Activated CD4-positive, alpha-beta T cell treated with anti-CD3 and anti-CD28 coated beads, Interleukin-10, Interleukin-2, amounts not matched to agents 100 ng/mL and 50 ng/mL, durations not matched to agents 16 hours and 8 hours (primary cell): ENCODE measurements around the gene NTNG1.
A peak's percentile ranks its signal among the peaks of the same experiment; 100 is the strongest.
"Not testable (repeated sequence)": the region's sequence is repeated elsewhere in the genome, so short reads cannot be mapped to it uniquely, and the experiment has no call there.

Experiments
- DNase-seq: peaks from one replicate; pipeline ENCODE4 v3.0.0-alpha.2; 2020

NTNG1 gene

DNA sequence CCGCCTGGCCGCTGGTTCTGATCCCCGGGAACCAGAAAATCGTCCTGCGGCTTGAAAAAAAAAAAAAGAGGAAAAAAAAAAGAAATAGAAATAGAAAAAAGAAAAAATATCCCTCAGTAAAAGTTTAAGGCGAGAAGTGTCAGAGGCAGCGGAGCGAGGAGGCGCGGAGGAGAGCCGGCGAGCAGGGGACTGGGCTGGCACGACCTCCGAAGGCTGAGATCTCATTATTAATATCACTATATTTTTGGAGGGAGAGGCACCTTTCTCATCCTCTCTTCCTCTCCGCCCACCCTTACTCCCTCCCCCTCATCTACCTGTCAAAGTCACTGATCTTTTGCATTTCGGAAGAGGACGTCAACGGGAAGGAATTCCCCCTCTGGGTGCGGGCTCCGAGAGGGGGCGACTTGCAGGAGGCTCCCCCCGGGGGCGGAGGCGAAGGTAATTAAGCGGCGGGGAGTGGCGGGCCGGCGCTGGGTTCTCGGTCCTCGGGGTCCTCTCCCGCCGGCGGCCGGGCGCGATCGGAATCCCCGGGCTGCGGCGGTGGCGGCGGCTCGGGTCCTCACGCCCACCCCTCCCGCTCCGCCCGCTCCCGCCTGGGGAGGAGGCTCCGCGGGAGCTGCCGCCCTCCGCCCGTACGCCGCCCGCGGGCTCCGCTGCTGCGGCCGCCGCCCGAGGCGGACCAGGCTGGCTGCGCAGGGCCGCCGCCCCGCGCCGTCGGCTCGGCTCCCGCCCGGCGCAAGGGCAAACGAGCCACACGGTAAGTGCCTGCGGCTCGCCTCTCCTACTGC, at the start of gene NTNG1:
TSS of gene NTNG1 (plus strand) at position 337 of the 788 bp plus-strand sequence.
- DNase-seq = no peak

DNA sequence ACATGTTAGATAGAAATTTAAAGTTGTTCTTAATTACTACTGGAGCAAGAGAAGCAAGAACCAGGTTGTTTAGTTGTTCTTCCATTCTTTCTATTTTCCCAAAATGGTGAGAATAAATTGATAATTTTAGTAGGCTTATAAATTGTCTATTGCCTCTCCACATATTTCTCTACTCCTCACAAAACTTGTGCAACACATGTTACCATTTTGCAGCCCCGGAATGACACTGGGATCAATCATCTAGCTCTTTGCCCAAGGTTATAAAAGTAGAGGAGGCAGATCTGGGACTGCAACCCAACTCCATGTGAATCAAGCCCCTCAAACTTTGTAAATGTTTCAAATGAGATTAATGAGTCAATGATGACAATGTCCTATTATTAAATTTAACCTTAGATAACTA, 49.4 kb upstream of the NTNG1 start:
- no peak for DNase-seq

DNA sequence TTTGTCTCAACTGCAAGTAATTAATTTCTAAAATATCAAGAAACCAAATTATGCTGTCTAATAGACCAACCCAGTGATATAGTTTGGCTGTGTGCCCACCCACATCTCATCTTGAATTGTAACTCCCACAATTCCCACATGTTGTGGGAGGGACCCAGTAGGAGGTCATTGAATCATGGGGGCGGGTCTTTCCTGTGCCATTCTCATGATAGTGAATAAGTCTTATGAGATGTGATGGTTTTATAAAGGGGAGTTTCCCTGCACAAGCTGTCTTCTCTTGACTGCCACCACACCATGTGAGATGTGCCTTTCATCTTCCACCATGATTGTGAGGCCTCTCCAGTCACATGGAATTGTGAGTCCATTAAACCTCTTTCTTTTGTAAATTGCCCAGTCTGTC, 47.4 kb upstream of the NTNG1 start:
- DNase-seq = not testable (repeated sequence)

- DNase-seq = no peak
These were observed 45.2 kb upstream of the NTNG1 start for GRCh38 chr1:107095647-107096046.

- no peak for DNase-seq
These were observed 44.1 kb upstream of the NTNG1 start for GRCh38 chr1:107096690-107097089.

DNA sequence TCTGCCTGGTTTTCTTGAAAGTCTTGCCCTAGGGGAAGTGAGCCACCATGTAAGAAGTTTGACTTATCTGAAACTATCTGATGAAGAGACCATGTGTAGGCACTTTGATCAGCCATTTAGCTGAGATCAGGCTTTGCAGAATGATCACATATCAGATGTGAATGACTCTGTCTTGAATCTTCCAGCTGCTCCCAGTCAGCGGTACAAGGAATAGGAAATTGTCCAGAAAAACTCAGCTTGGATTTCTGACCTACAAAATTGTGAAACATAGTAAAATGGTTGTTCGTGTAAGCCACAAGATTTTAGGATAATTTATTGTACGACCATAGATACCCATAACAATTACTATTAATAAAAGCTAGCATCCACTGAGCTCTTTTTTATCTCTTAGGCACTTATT, 41.9 kb upstream of the NTNG1 start:
- DNase-seq = no peak

DNA sequence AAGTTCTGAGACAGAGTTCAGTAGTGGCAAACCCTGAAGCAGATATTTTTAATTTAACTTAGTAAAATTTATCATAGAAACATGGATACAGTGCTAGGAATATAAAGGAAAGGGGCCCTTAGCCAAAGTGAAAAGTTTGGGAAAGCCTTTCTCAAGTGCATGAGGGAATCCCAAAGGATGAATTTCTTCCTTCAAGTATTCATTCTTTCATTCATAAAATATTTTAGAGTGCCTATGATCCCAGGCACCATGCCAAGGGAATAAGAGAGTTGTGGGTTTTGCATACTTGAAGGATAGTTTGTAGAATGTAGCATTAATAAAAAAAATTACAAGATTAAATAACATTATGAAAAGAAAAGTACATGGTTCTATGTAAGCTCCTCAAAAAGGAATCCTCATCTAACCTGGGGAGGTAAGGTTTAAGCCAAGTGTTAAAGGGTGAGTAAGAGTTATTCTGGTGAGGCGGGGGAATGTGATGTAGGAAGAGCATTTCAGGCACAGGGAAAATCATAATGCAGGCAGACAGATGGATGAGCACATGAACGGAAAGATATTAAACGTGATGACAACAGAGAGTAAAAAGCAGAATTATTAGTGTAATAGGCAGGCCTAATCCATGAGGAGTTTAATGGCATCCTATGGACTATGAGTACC, 40.4 kb upstream of the NTNG1 start:
- no peak for DNase-seq

DNA sequence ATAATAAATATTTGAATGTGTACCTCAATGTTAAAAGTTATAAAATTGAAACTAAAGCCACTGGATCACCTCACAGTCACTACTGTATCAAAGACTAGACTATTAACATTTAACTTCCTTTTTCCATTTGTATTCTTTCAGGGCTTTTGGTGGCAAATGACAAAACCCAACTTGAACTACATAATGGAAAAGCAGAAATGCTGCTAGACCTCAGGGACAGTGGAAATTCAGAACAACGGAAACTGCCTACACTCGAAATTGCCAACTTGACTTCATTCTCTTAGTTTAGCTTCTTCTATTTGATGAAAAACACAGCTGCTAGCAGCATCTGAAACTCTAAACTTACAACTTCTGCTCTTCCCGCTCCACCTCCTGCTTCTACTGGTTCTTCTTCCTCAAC, 34.9 kb upstream of the NTNG1 start:
- DNase-seq = no peak

DNA sequence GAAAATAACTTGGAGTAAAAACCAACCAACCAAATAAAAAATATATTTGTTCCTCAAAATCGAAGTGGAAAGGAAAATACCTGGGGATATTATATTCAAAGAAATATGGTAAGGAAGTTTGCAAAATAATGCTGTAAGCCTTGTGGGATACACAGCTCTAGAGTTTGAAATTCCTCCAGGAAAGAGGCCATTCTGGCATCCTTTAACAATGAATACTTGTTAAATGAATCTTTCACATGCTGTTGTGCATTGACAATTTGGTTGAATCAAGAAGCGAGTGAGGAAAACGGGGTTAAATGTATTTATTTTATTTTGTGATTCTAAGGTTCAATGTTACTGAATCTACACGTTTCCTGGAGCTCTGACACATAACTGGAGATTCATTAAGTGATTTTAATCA, 30.5 kb upstream of the NTNG1 start:
- DNase-seq = no peak

DNA sequence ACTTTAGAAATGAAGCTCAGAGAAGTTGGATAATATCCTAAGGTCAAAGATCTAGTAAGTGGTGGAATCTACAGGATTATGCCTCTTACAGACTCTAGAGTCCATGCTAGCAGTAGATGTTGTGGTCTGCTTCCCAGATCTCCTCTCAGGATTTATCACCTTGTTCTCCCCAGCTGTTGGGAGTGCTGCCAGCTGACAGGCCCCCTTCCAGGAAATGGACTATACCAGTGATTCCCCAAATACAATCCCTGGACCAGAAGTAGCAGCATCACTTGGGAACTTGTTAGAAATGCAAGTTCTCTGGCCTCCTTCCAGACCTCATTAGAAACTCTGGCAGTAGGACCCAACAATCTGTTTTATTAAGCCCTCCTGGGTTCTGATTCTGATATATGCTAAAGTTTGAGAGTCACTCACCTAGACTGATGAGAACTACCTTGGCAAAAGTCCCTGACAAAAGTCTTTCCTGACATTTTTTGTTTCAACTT, 24.5 kb upstream of the NTNG1 start:
- DNase-seq = no peak

- no peak for DNase-seq
These were observed 18.6 kb upstream of the NTNG1 start for GRCh38 chr1:107122225-107122624.

DNA sequence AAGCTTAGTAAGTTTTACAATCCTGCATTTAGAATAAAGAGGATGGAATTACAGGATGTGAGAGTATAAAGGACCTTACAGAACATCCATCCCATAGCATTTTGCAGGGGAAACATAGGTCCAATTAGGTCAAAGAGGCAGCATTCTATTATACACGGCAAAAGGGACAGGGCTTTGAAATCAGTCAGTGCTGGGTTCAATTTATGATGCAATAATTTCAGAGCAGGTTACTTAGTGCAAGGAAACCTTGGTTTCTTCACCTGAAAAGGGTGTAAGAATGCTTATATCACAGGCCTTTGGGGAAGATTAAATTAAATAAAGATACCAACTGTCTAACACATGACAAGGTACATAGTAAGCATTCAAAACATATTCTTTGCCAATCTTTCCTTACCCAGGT, 17.1 kb upstream of the NTNG1 start:
- DNase-seq = no peak

GRCh38 chr1:107124694-107125093, 16.1 kb upstream of the NTNG1 start:
- DNase-seq = no peak

- no peak for DNase-seq
These were observed 8.6 kb upstream of the NTNG1 start for GRCh38 chr1:107132195-107132594.

- no peak for DNase-seq
These were observed 8.1 kb upstream of the NTNG1 start for GRCh38 chr1:107132780-107133179.

DNA sequence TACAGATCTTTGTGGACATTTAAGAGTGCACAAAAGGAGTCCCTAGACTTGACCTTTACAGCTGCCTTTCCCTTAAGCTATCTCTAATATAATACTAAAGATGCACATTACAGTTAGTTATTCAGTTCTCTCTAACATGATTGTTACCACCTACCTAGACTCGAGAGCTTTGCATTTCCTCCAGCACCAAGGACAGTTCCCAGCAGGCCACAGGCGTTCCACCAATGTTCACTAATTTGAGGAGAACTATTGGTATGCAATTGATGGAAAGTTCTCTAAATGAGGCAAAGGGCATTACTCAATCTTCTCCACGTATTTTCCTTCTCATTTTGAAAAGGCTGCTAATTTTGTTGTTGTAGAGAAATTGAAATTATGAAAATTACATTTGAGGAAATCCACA, 5.4 kb upstream of the NTNG1 start:
- peak; percentile 24 for DNase-seq

DNA sequence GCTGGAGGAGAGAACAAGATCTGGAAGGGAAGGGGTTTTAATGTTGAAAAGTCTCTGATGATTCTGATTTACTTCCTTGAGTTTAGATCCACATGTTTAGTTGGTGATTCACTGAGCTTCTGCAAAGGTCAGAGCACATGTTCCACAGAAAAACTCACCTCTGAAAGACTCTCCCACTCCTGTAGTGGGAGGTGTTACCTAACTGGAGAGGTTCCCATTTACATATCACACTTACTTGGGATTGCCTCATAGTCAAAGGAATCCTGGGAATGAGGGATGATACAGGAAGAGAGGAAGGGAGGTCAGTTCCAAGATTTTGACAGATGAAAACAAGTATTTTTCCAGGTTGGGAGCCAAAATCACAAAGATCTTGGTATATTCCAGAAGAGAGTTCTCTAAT, 2.7 kb upstream of the NTNG1 start:
- no peak for DNase-seq

GRCh38 chr1:107138767-107139445, 1.9 kb upstream of the NTNG1 start:
- DNase-seq = no peak

DNA sequence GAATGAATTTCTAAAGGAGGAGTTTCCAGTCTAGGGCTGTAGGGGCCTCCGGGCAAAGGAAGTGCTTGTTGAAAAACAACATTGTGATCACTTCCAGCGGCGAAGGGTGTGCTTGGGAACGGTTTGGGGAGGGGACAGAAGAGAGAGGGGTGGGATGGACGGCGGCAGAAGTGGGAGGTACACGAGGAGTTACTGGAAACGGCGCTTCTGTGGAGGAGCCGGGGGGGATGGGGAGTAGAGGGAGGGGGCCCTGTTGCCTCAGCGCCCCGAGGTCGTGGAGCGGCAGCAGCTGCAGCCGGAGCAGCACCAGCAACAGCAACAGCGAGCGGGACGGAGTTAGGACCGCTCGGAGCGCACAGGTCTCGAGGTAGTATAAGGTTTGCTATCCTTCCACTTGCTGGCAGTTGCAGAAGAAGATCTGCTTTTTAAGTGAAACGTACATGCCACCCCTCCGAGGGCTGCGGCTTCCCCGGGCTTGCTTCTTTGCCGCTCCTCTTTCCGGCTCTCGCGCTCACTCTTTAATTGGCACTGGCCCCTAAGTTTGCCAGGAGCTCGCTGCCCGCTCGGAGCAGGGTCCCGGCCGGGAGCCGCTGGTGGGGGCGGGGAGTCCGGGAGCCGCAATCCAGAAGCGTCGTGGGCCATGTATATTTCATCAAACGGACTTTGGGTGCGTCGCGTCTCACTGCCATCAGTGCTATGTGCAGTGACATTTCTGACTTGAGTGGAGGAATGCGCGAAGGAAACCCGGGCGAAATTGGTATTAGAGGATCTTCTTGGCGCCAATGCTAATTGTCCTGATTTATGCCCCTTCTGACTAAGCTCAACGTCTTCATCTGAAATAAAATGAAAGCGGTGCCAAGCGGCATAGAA, 771 bp upstream of the NTNG1 start:
- DNase-seq = peak; percentile 8

GRCh38 chr1:107141491-107142126, 770 bp downstream of the NTNG1 start:
- DNase-seq = no peak

GRCh38 chr1:107142140-107142542, 1.3 kb downstream of the NTNG1 start:
- peak; percentile 15 for DNase-seq

DNA sequence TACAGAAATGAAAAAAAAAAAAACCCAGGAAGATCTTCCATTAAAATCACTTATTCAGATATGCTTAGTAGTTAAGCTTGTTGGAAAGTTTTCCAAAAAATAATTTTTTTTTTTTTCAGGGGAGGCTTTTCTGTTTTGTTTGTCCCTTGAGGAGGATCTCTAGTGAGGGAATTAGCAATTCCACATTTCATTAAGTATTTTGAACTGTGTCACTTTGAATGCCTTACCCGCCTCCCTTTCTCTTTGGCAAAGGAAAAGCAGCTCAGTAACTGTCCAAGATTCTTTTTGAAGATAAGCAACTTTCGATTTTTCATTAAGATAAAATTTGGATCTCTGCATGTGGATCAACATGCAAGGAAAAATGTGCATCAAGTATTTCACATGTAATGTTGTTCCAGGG, 1.8 kb downstream of the NTNG1 start:
- no peak for DNase-seq
